DMS153 treated with DMSO at 0.1 percent for 48 hours (cell line): ENCODE data around the gene SS18L1.

Experiments
- DNase-seq: peaks from one replicate; lab custom pipeline; 2025; ENCODE audit not compliant: unreplicated experiment; lab: John Stamatoyannopoulos, UW

The SS18L1 gene

DNA sequence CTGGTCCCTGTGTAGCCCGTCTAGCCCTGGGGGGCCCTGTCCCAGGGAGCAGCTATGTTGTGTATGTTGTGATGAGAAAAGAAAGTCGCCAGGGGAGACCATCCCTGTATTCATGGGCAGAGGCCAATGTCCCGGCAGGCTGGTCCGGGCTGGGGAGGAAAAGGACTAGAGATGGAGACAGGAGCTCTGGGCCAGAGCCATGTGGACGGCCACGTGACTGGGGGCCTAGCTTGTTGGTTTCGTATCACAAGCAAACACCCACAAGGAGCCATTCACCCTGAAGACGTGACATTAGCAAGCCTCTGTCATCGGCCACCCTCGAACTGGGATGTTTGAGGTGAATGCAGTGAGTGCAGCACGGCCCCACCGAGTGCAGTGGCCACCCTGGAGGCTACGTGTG, 79.4 kb downstream of the SS18L1 start:
- no peak for DNase-seq

- no peak for DNase-seq
These were observed 80.0 kb downstream of the SS18L1 start for GRCh38 chr20:62223571-62223970.

- DNase-seq = no peak
These were observed 80.7 kb downstream of the SS18L1 start for GRCh38 chr20:62224113-62224855.

DNA sequence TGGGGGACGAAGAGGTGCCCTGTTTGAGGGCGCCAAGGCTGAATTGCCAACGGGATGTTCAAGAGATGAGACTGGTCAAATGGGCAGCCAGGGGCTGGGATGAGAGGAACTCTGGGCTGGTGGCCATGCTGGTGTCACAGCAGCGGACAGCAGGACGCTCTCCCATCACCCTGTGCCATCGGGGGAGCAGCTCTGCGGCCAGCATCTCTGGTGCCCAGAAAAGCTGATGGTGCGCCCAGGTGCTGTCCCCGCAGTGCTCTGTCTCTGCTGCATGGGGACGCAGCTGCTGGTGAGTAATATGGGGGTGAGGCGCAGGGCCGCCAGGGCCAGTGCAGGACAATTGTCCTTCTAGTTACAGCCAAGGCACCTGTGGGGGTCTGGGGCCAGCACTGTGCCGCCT, 81.5 kb downstream of the SS18L1 start:
- no peak for DNase-seq

DNA sequence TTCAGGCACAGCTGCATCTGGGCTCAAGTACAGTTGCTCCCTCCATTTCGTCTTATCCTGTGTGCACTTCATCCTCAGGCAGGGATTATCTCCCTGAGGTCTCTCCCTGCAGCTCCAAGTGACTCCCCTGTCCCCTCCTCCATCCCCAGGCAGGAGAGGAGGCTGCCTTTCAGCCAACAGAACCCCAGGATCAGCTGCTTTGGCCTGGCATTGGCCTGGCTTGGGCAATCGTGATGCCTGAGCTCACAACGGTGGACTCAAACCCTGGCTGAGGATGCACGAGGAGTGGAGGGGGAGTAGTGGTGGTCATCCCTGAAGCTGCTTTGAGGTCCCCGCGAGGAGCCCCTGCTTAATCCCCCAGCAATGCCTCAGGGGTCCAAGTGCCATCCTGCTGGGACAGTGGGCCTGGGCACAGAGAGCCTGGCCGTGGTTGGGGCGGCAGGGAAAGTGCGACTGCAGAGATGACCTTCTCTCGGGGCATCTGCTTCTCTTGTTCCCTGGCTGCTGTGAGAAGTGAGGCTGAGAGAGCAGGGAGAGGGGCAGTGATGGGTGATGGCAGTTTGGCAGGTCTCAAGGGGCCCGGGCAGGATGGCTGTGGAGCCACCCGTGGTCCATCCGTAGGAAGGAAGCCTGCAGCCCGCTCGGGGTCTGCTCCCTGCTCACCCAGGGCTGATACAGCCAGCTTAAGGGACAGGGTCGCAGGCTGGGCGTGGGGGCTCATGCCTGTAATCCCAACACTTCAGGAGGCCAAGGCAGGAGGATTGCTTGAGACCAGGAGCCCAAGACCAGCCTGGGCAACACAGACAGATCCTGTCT, 82.5 kb downstream of the SS18L1 start:
- no peak for DNase-seq

DNA sequence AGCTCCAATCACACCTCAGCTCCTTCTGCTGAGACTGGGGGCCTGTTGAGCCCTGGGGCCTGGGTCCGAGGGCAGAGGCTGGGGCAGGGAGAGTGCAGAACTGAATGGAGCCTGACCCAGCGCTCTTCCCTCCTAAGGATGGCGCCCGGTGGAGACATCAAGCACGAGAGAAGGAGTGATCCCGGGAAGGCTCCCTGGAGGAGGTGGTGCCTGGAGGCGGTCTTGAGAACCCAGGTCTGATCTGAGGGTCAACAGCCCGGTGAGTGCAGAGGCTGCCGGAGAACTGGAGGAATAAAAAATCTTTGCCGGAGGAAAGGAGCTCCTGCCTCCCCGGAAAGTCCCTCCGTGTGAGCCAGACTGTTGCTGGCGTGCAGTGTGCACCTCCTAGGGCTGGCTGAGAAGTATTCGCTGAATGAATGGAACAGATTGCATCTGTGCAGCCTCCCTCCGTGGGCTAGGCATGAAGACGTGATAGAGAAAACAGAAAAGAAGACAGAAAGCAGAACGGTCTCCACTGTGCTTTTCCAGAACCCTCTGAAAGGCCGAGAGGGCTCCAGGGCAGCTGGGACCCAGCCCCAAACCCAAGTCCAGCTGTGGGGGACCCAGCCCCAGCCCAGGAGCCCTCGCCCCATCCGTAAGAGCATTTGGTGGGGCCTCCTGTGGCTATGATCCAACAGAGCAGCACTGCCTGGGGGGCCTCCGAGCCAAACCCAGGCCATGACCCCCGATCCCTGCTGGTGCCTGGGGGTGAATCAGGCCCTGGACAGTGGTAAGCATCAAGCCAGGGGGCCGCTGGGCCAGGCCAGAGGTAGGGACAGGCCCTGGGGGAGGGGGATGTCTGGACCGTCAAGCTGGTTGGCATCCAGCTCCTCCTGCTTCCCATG, 83.4 kb downstream of the SS18L1 start:
- no peak for DNase-seq

DNA sequence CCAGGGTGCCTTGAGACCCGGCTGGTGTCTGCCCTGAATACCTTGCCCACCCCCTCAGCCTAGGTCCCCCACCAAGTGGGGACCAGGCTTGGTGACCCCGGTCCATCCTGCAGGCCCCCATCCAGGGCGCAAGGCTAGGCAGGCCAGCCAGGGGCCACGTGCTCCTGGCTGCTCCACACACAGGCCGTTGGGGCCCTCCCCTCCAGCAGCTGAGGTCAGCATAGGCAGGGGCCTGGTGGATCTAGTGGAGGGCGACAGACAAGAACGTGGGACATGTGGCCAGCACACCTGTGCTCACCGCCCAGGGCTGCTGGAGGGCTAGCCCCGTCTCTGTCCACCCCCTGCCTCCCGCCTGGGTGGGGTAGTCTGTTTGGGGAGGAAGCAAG, 84.0 kb downstream of the SS18L1 start:
- DNase-seq = no peak

DNA sequence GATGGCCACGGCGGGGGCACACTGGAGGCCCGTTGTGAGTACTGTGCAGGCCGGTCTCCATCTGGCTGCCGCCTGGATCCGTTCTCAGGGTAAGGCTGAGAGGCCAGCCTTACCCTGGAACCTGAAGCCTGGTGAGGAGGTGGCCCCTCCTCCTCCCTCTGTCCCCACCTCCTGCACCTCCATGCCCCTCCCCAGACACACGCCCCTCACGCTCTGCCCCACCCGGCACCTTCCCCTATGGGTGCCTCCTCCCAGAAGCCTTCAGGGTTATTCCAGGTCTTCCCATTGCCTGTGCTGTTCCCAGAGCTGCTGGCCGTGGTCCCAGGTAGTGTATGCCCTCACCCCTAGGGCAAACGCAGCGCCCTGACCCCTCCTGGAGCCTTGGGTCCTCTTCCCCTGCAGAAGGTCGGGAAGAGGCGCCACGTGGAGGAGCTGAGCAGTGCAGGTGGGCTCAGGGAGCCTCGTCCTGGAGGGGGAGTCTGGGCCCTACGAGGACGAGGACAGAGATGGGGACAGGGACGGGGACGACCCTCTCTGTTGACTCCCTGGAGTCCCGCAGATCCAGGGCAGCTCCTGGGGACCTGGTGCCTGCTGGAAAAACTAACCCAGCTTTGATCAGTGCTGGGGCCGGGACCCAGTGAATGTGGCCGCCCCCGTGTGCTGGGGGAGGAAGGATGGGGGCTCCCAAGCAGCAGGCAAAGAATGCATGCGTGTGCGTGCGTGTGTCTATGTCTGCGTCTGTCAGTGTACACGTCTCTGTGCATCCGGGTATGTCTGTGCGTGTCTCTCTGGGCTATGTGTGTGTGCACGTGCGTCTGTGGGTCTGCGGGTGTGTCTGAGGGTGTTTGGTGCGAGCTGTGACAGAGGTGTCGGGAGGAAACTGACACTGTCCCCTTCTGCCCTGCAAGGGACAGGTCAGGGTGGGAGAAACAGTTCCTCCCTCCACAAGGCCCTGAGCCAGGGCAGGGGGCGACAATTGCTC, 84.7 kb downstream of the SS18L1 start:
- peak; percentile 33 for DNase-seq

DNA sequence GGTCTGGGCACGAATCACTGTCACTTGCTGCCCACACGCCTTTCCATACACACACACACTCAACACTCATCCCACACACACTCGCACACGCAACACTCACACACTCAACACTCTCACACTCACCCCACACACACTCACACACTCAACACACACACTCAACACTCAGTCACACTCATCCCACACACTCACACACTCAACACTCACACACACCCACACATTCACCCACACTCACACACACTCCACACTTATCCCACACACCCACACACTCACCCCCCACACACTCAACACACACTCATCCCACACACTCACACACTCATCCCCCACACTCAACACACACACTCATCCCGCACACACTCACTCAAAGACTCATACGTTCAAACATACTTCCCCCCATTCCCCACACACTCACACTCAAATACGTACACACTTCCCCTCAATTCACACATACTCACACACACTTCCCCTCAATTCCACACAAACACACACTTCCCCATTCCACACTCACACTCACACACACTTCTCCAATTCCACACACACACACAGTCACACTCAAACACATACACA, 85.5 kb downstream of the SS18L1 start:
- DNase-seq = no peak

DNA sequence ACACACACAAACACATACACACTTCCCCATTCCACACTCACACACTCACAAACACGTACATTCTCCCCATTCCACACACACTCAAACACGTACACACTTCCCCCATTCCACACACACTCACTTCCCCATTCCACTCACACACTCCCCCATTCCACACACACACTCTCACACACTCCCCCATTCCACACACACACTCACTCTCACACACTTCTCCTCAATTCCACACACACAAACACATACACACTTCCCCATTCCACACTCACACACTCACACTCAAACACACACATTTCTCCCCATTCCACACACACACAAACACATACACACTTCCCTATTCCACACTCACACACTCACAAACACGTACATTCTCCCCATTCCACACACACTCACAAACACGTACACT, 86.1 kb downstream of the SS18L1 start:
- no peak for DNase-seq

DNA sequence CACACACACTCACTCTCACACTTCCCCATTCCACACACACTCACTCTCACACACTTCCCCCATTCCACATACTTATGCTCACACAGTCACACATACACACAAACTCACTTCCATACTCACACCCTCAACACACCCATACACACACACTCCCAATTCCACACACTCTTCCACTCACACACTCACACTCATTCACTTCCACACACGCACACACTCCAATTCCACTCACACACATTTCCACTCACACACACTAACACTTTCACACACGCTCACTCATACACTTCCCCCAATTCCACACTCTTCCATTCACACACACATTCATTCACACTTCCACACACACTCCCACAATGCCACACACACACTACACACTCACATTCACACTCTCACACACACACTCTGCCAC, 86.7 kb downstream of the SS18L1 start:
- no peak for DNase-seq

- DNase-seq = no peak
These were observed 87.1 kb downstream of the SS18L1 start for GRCh38 chr20:62230696-62231095.

DNA sequence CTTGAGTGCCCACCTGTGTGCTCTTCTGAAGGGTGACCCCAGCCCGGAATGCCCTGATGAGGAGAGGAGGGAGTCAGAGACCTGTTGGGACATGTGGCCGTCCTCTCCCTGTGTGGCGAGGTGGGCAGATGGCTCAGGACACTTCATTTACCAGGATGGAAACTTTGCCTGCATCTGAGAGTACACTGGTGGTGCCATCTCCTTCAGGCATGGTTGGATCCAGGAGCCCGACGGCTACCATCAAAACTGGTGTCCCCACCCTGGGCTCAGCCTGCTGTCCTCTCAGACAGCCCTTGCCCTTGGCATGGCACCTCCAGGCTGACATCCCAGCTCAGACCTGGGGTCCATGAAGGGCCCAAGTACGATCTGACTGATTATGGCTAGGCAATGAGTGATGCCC, 87.7 kb downstream of the SS18L1 start:
- DNase-seq = no peak
